Astrocyte (in vitro differentiated cells and primary cell): Measurements from ENCODE around the gene GLCCI1. TPM values are rescaled to one million over a fixed set of nuclear protein-coding genes. Genes with fewer than 3 reads are reported as not detected.

Source experiments
- DNase-seq: peaks from one replicate; pipeline ENCODE4 v3.0.0-alpha.2; 2010; ENCODE audit warnings: low read depth
- FAIRE-seq: peaks from 2 replicates; lab custom pipeline; 2011; peaks lifted over from hg19 to GRCh38; lab: Jason Lieb, UNC
- H2AFZ ChIP-seq: 2 replicates; pipeline ENCODE4 v1.6.0; 2012; ENCODE audit warnings: low read depth, low read length, inconsistent platforms
- H3K27ac ChIP-seq: 2 replicates; pipeline ENCODE4 v1.5.1; 2011; ENCODE audit warnings: low read depth, low read length, inconsistent platforms
- H3K27me3 ChIP-seq: 2 replicates; pipeline ENCODE4 v1.6.0; 2011; ENCODE audit warnings: low read length, inconsistent platforms; ENCODE audit not compliant: insufficient read depth
- H3K36me3 ChIP-seq: 2 replicates; pipeline ENCODE4 v1.5.1; 2011; ENCODE audit warnings: low read length, inconsistent platforms; ENCODE audit not compliant: insufficient read depth
- H3K4me1 ChIP-seq: 2 replicates; pipeline ENCODE4 v1.5.1; 2011; ENCODE audit warnings: low read length, inconsistent platforms; ENCODE audit not compliant: insufficient read depth
- H3K4me2 ChIP-seq: 2 replicates; pipeline ENCODE4 v1.6.0; 2012; ENCODE audit warnings: low read length, inconsistent platforms
- H3K4me3 ChIP-seq: 2 replicates; pipeline ENCODE4 v1.5.1; 2011; ENCODE audit warnings: low read depth, mild to moderate bottlenecking, low read length, inconsistent platforms; ENCODE audit not compliant: insufficient read depth
- H3K79me2 ChIP-seq: 2 replicates; pipeline ENCODE4 v1.6.0; 2012; ENCODE audit warnings: mild to moderate bottlenecking, low read length, inconsistent platforms; ENCODE audit not compliant: insufficient read depth
- H3K9ac ChIP-seq: 2 replicates; pipeline ENCODE4 v1.6.0; 2012; ENCODE audit warnings: mild to moderate bottlenecking, low read length, inconsistent platforms
- H3K9me3 ChIP-seq: 2 replicates; pipeline ENCODE4 v1.5.1; 2012; ENCODE audit warnings: low read depth, mild to moderate bottlenecking, low read length, inconsistent platforms; ENCODE audit not compliant: insufficient read depth
- H4K20me1 ChIP-seq: 2 replicates; pipeline ENCODE4 v1.6.0; 2012; ENCODE audit warnings: low read length, inconsistent platforms; ENCODE audit not compliant: insufficient read depth
- H3K27ac Mint-ChIP-seq: one replicate; pipeline ENCODE4 v1.8.0; 2021; ENCODE audit warnings: mild to moderate bottlenecking, mixed read lengths; ENCODE audit not compliant: unreplicated experiment
- H3K27me3 Mint-ChIP-seq: one replicate; pipeline ENCODE4 v1.8.0; 2021; ENCODE audit warnings: low read depth, mixed read lengths; ENCODE audit not compliant: unreplicated experiment
- H3K36me3 Mint-ChIP-seq: one replicate; pipeline ENCODE4 v1.8.0; 2021; ENCODE audit warnings: low read depth, mixed read lengths; ENCODE audit not compliant: unreplicated experiment
- H3K4me1 Mint-ChIP-seq: one replicate; pipeline ENCODE4 v1.8.0; 2021; ENCODE audit warnings: low read depth, mixed read lengths; ENCODE audit not compliant: unreplicated experiment
- H3K4me3 Mint-ChIP-seq: one replicate; pipeline ENCODE4 v1.8.0; 2021; ENCODE audit warnings: mild to moderate bottlenecking, moderate library complexity, mixed read lengths; ENCODE audit not compliant: unreplicated experiment
- H3K9me3 Mint-ChIP-seq: one replicate; pipeline ENCODE4 v1.8.0; 2021; ENCODE audit warnings: mild to moderate bottlenecking, mixed read lengths; ENCODE audit not compliant: unreplicated experiment
- CTCF ChIP-seq: IDR thresholded peaks from 2 replicates; pipeline ENCODE4 v1.5.1; 2011; ENCODE audit warnings: low read depth, mild to moderate bottlenecking, inconsistent platforms, low read length, moderate library complexity; ENCODE audit not compliant: insufficient read depth
- EZH2 ChIP-seq: IDR thresholded peaks from 2 replicates; pipeline ENCODE4 v1.6.1; 2012; ENCODE audit warnings: mild to moderate bottlenecking, low read length, inconsistent platforms; ENCODE audit not compliant: insufficient read depth
- total RNA-seq: library from RNA; stranded (reverse); gene quantifications from 2 replicates; pipeline ENCODE4 v1.2.1, GENCODE V29; 2021

Gene GLCCI1
- total RNA-seq, 1 donor from 2014 or later = 24.2 TPM

- DNase-seq (no peak), FAIRE-seq (peak; percentile 54)
- Histone ChIP-seq H3K79me2 (no peaks in the 10 kb centered on the region), H3K4me2 (no peak overlapping the region), H3K4me1 (no peaks in the 10 kb centered on the region), H3K27ac (no peak overlapping the region), H4K20me1 (no peaks in the 10 kb centered on the region), H3K9ac (no peak overlapping the region), H3K9me3 (no peaks in the 10 kb centered on the region), H3K4me3 (no peak overlapping the region), H2AFZ (no peak overlapping the region), H3K27me3 (no peaks in the 10 kb centered on the region), H3K36me3 (no peaks in the 10 kb centered on the region)
- Mint-ChIP-seq H3K27ac (no peak overlapping the region), H3K4me3 (no peak overlapping the region), H3K27me3 (no peaks in the 10 kb centered on the region), H3K36me3 (peaks cover 7% of the 10 kb centered on the region), H3K9me3 (peaks cover under 1% of the 10 kb centered on the region), H3K4me1 (peaks cover 6% of the 10 kb centered on the region)
- TF ChIP-seq CTCF (no peak), EZH2 (no peak)
Observed at GRCh38 chr7:8057566-8057965, 89.0 kb downstream of the GLCCI1 start.

GRCh38 chr7:8058322-8058721 is 89.7 kb downstream of the GLCCI1 start:
- Histone ChIP-seq H3K4me2 (no peak overlapping the region), H2AFZ (no peak overlapping the region), H3K79me2 (no peaks in the 10 kb centered on the region), H3K9ac (no peak overlapping the region), H3K27ac (no peak overlapping the region), H3K9me3 (no peaks in the 10 kb centered on the region), H3K4me1 (no peaks in the 10 kb centered on the region), H3K27me3 (no peaks in the 10 kb centered on the region), H3K4me3 (no peak overlapping the region), H3K36me3 (no peaks in the 10 kb centered on the region), H4K20me1 (no peaks in the 10 kb centered on the region)
- no peak overlapping the region for H3K4me3 Mint-ChIP-seq
- H3K9me3 Mint-ChIP-seq = peaks cover 3% of the 10 kb centered on the region
- TF ChIP-seq EZH2 (no peak), CTCF (no peak)
- DNase-seq = no peak
- no peak for FAIRE-seq
- H3K36me3 Mint-ChIP-seq = peaks cover 12% of the 10 kb centered on the region
- no peak overlapping the region for H3K27ac Mint-ChIP-seq
- peaks cover 6% of the 10 kb centered on the region for H3K4me1 Mint-ChIP-seq
- no peaks in the 10 kb centered on the region for H3K27me3 Mint-ChIP-seq

- Mint-ChIP-seq H3K4me3 (no peak overlapping the region), H3K4me1 (peaks cover 6% of the 10 kb centered on the region), H3K27me3 (no peaks in the 10 kb centered on the region), H3K27ac (no peak overlapping the region), H3K36me3 (peaks cover 16% of the 10 kb centered on the region), H3K9me3 (peaks cover 3% of the 10 kb centered on the region)
- Histone ChIP-seq H3K9me3 (no peaks in the 10 kb centered on the region), H3K4me1 (no peaks in the 10 kb centered on the region), H3K9ac (no peak overlapping the region), H3K79me2 (no peaks in the 10 kb centered on the region), H3K4me2 (no peak overlapping the region), H2AFZ (no peak overlapping the region), H3K27ac (no peak overlapping the region), H3K36me3 (no peaks in the 10 kb centered on the region), H3K27me3 (no peaks in the 10 kb centered on the region), H4K20me1 (no peaks in the 10 kb centered on the region), H3K4me3 (no peak overlapping the region)
- no peak for DNase-seq
- FAIRE-seq = no peak
- TF ChIP-seq EZH2 = no peak
- no peak for TF ChIP-seq CTCF
Observed at GRCh38 chr7:8058852-8059251, 90.3 kb downstream of the GLCCI1 start.
